PC-3 (cell line): ENCODE measurements around the gene HOXC10. TPM values are rescaled to one million over a fixed set of nuclear protein-coding genes. Genes with fewer than 3 reads are reported as not detected.

Experiments
- ATAC-seq: fragments of 200-7000 bp; cut with Tn5 transposase; 2 replicates; pipeline ENCODE4 v1.9.1; 2020; ENCODE audit warnings: mild to moderate bottlenecking, moderate library complexity
- BruUV-seq: library from RNA; stranded (reverse); fragments of 400-500 nt; replicated peaks from 2 replicates; lab custom pipeline; 2021; lab: Mats Ljungman, UMichigan
- CTCF ChIA-PET: fragments of 300-600 bp; sonication (Branson Sonifier 250); formaldehyde crosslinking; loops from one replicate; lab custom pipeline; 2022; ENCODE audit warnings: antibody characterized with exemption; lab: Charles Lee
- POLR2A ChIA-PET: fragments of 300-600 bp; sonication (Branson Sonifier 250); formaldehyde crosslinking; loops from one replicate; lab custom pipeline; 2022; ENCODE audit warnings: antibody characterized with exemption; ENCODE audit not compliant: unreplicated experiment; lab: Charles Lee
- DNase-seq: peaks from one replicate; pipeline ENCODE4 v3.0.0-alpha.2; 2015
- H2AFZ ChIP-seq: fragments of 300-600 bp; sonication (generic); 2 replicates; pipeline ENCODE4 v1.6.0; 2016; ENCODE audit warnings: antibody characterized with exemption, low read length
- H3F3A ChIP-seq: fragments of 300-600 bp; sonication (generic); one replicate; pipeline ENCODE4 v1.6.0; 2017; ENCODE audit warnings: antibody characterized with exemption, low read length, control low read depth, mild to moderate bottlenecking; ENCODE audit not compliant: unreplicated experiment
- H3K27ac ChIP-seq: fragments of 300-600 bp; sonication (generic); 2 replicates; pipeline ENCODE4 v1.5.1; 2016; ENCODE audit warnings: mild to moderate bottlenecking, low read length
- H3K27me3 ChIP-seq: fragments of 300-600 bp; sonication (generic); 2 replicates; pipeline ENCODE4 v1.6.1; 2016; ENCODE audit warnings: low read length, mixed read lengths
- H3K36me3 ChIP-seq: fragments of 300-600 bp; sonication (generic); 2 replicates; pipeline ENCODE4 v1.6.1; 2016; ENCODE audit warnings: low read depth, mixed run types, low read length, mixed read lengths
- H3K4me1 ChIP-seq: fragments of 300-600 bp; sonication (generic); 2 replicates; pipeline ENCODE4 v1.5.1; 2016; ENCODE audit warnings: low read length; ENCODE audit not compliant: insufficient read depth
- H3K4me2 ChIP-seq: fragments of 300-600 bp; sonication (generic); 2 replicates; pipeline ENCODE4 v1.6.0; 2016; ENCODE audit warnings: low read length
- H3K4me3 ChIP-seq: fragments of 300-600 bp; sonication (generic); 2 replicates; pipeline ENCODE4 v1.5.1; 2016; ENCODE audit warnings: mild to moderate bottlenecking, low read length, mixed read lengths
- H3K79me2 ChIP-seq: fragments of 300-600 bp; sonication (generic); 2 replicates; pipeline ENCODE4 v1.6.1; 2017; ENCODE audit warnings: low read length, mixed read lengths
- H3K9ac ChIP-seq: fragments of 300-600 bp; sonication (generic); 2 replicates; pipeline ENCODE4 v1.6.0; 2016; ENCODE audit warnings: mild to moderate bottlenecking, low read length
- H3K9me2 ChIP-seq: fragments of 300-600 bp; sonication (generic); replicated peaks from 2 replicates; pipeline ENCODE4 v1.6.1; 2016; ENCODE audit warnings: mixed run types, low read length, mixed read lengths
- H3K9me3 ChIP-seq: fragments of 300-600 bp; sonication (generic); 2 replicates; pipeline ENCODE4 v1.6.1; 2016; ENCODE audit warnings: low read length, mixed read lengths
- H4K20me1 ChIP-seq: fragments of 300-600 bp; sonication (generic); 2 replicates; pipeline ENCODE4 v1.6.1; 2016; ENCODE audit warnings: low read length, mixed read lengths
- CTCF ChIP-seq: fragments of 300-600 bp; sonication (generic); conservative IDR thresholded peaks from 2 replicates; pipeline ENCODE4 v1.5.1; 2017; ENCODE audit warnings: antibody characterized with exemption, low read depth, mild to moderate bottlenecking, low read length
- EZH2 ChIP-seq: fragments of 300-600 bp; sonication (generic); IDR thresholded peaks from one replicate; pipeline ENCODE4 v1.6.1; 2017; ENCODE audit warnings: antibody characterized with exemption, mild to moderate bottlenecking, low read length; ENCODE audit not compliant: unreplicated experiment
- EZH2phosphoT487 ChIP-seq: fragments of 300-600 bp; sonication (generic); IDR thresholded peaks from 2 replicates; pipeline ENCODE4 v1.6.1; 2018; ENCODE audit warnings: mild to moderate bottlenecking, antibody characterized with exemption, low read length, borderline replicate concordance
- intact Hi-C: fragments of 100-400 bp; cut with micrococcal nuclease; formaldehyde crosslinking; loops from 2 replicates; pipeline ENCODE4 v1.9.0; 2023
- total RNA-seq: library from RNA; depleted of rRNA; stranded (reverse); fragments of >200 nt; gene quantifications from 2 replicates; pipeline ENCODE4 v1.2.3, GENCODE V29; 2014

Gene HOXC10
- total RNA-seq, 1 experiment from 2014 or later = 0.69 TPM

- Histone ChIP-seq H3K4me3 (no peak overlapping the region), H3K4me2 (no peak overlapping the region), H3F3A (no peaks in the 10 kb centered on the region), H3K9me2 (no peaks in the 10 kb centered on the region), H3K27ac (no peak overlapping the region), H3K36me3 (no peaks in the 10 kb centered on the region), H3K27me3 (no peaks in the 10 kb centered on the region), H3K79me2 (no peaks in the 10 kb centered on the region), H3K9ac (no peak overlapping the region), H2AFZ (no peak overlapping the region), H3K9me3 (no peaks in the 10 kb centered on the region), H4K20me1 (no peaks in the 10 kb centered on the region), H3K4me1 (no peaks in the 10 kb centered on the region)
- BruUV-seq = no TSS peak
- POLR2A ChIA-PET = no interaction called here
- TF ChIP-seq EZH2 = no peak
- TF ChIP-seq EZH2phosphoT487 = no peak
- no peak for TF ChIP-seq CTCF
- DNase-seq = no peak
- intact Hi-C loops = no loop called here
- ATAC-seq = no peak
- CTCF ChIA-PET = no interaction called here
Observed at GRCh38 chr12:53965281-53966084, 19.5 kb upstream of the HOXC10 start.

GRCh38 chr12:53966085-53966384 is 18.9 kb upstream of the HOXC10 start:
- H3K4me2 ChIP-seq = no peak overlapping the region
- no peaks in the 10 kb centered on the region for H3K9me3 ChIP-seq
- H4K20me1 ChIP-seq = no peaks in the 10 kb centered on the region
- intact Hi-C loops = no loop called here
- H3K9me2 ChIP-seq = no peaks in the 10 kb centered on the region
- no peaks in the 10 kb centered on the region for H3K27me3 ChIP-seq
- H3F3A ChIP-seq = no peaks in the 10 kb centered on the region
- ATAC-seq (no peak), DNase-seq (no peak)
- no peak overlapping the region for H3K4me3 ChIP-seq
- ChIA-PET CTCF (no interaction called here), POLR2A (no interaction called here)
- no peaks in the 10 kb centered on the region for H3K36me3 ChIP-seq
- no peaks in the 10 kb centered on the region for H3K79me2 ChIP-seq
- H3K4me1 ChIP-seq = no peaks in the 10 kb centered on the region
- TF ChIP-seq EZH2 (no peak), EZH2phosphoT487 (no peak), CTCF (no peak)
- no TSS peak for BruUV-seq
- no peak overlapping the region for H3K9ac ChIP-seq
- H2AFZ ChIP-seq = no peak overlapping the region
- no peak overlapping the region for H3K27ac ChIP-seq

DNA sequence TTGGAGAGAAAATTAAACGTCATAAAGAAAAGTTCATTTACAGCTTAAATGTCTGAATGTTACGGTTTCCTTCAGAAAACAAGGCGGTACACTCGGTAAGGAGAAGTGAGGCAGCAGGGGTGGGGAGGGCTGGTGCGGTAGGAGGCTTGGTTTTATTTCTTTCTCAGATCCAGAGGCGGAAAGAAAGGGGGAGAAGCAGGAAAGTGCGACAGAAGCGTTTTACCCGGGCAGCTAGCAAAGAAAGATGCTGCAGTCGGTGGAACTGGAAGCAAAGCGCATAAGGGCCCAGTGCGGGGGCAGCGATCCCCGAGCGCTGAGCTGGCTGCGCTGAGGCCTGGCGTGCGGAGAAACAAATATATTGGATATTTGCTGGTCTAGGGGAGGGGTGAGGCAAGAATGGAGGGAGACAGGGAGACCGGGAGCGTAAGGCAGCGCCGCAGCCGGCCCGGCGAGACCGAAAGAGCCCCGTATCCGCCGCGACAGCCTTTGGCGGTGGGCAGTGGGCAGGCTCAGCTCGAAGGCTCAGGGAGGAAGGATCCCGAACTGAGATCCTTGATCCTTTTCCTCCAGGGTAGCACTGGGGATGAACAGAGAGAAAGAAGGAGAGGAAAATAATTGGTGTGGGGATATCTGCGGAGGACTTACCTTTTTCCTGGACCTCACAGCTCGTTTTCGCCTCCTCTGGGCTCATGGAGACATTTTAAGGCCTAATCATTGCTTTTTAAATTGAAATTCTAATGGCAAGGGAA is 18.4 kb upstream of the HOXC10 start:
- POLR2A ChIA-PET = no interaction called here
- no TSS peak for BruUV-seq

More for the DNA sequence above, 18.4 kb upstream of the HOXC10 start:
- intact Hi-C loops = no loop called here
- Histone ChIP-seq H3K36me3 (no peaks in the 10 kb centered on the region), H3K9me2 (no peaks in the 10 kb centered on the region), H3K4me2 (no peak overlapping the region), H3K79me2 (no peaks in the 10 kb centered on the region), H3K4me1 (no peaks in the 10 kb centered on the region), H3F3A (no peaks in the 10 kb centered on the region), H3K4me3 (no peak overlapping the region), H3K9me3 (no peaks in the 10 kb centered on the region), H4K20me1 (no peaks in the 10 kb centered on the region), H3K27me3 (no peaks in the 10 kb centered on the region), H3K9ac (no peak overlapping the region), H3K27ac (no peak overlapping the region), H2AFZ (no peak overlapping the region)
- CTCF ChIA-PET = no interaction called here
- no peak for ATAC-seq
- TF ChIP-seq EZH2 (no peak), CTCF (no peak), EZH2phosphoT487 (no peak)
- DNase-seq = no peak
